Smooth muscle cell (in vitro differentiated cells): ENCODE data around the gene ERBB4. TPM values are rescaled to one million over a fixed set of nuclear protein-coding genes. Genes with fewer than 3 reads are reported as not detected.

Source experiments
- DNase-seq: peaks from one replicate; lab custom pipeline; 2025; ENCODE audit not compliant: unreplicated experiment; lab: John Stamatoyannopoulos, UW
- H2AFZ ChIP-seq: fragments of 200-600 bp; sonication (generic); 2 replicates; pipeline ENCODE4 v1.6.0; 2016; ENCODE audit warnings: antibody characterized with exemption, low read depth, mild to moderate bottlenecking
- H3F3A ChIP-seq: fragments of 200-600 bp; sonication (generic); 2 replicates; pipeline ENCODE4 v1.6.0; 2017; ENCODE audit warnings: antibody characterized with exemption, low read depth
- H3K27ac ChIP-seq: fragments of 200-600 bp; sonication (generic); 2 replicates; pipeline ENCODE4 v1.5.1; 2016; ENCODE audit warnings: low read depth, mild to moderate bottlenecking
- H3K27me3 ChIP-seq: fragments of 200-600 bp; sonication (generic); 2 replicates; pipeline ENCODE4 v1.6.1; 2016; ENCODE audit warnings: low read depth, mild to moderate bottlenecking
- H3K36me3 ChIP-seq: fragments of 200-600 bp; sonication (generic); 2 replicates; pipeline ENCODE4 v1.5.1; 2016; ENCODE audit warnings: low read depth
- H3K4me1 ChIP-seq: fragments of 200-600 bp; sonication (generic); 2 replicates; pipeline ENCODE4 v1.5.1; 2016; ENCODE audit warnings: low read depth
- H3K4me2 ChIP-seq: fragments of 200-600 bp; sonication (generic); 2 replicates; pipeline ENCODE4 v1.6.0; 2016; ENCODE audit warnings: mild to moderate bottlenecking
- H3K4me3 ChIP-seq: fragments of 200-600 bp; sonication (generic); 2 replicates; pipeline ENCODE4 v1.5.1; 2016; ENCODE audit warnings: mild to moderate bottlenecking
- H3K79me2 ChIP-seq: fragments of 200-600 bp; sonication (generic); 2 replicates; pipeline ENCODE4 v1.6.0; 2016; ENCODE audit warnings: low read depth, mild to moderate bottlenecking
- H3K9ac ChIP-seq: fragments of 200-600 bp; sonication (generic); 2 replicates; pipeline ENCODE4 v1.6.0; 2016; ENCODE audit warnings: low read depth
- H3K9me3 ChIP-seq: fragments of 200-600 bp; sonication (generic); replicated peaks from 2 replicates; pipeline ENCODE4 v1.5.1; 2016; ENCODE audit warnings: low read depth
- H4K20me1 ChIP-seq: fragments of 200-600 bp; sonication (generic); 2 replicates; pipeline ENCODE4 v1.6.0; 2016; ENCODE audit warnings: low read depth
- WGBS: methylation state at CpG from one replicate; pipeline ENCODE4 v1.1.7; 2016; ENCODE audit warnings: low lambda C conversion rate; 5-methylcytosine and 5-hydroxymethylcytosine counted together
- polyA plus RNA-seq: library from polyadenylated mRNA; unstranded; fragments of >200 nt; fragmentation: Nextera tagmentation; extraction: Ambion mirVana; gene quantifications from 2 replicates; pipeline ENCODE4 v1.2.1, GENCODE V29; 2016
- total RNA-seq: library from RNA; depleted of rRNA; stranded (reverse); fragments of >200 nt; gene quantifications from 2 replicates; pipeline ENCODE4 v1.2.3, GENCODE V29; 2014
- TF ChIP-seq, protein P1 (sequence below): fragments of 200-600 bp; sonication (generic); IDR thresholded peaks from 2 replicates; pipeline ENCODE4 v1.5.1; 2017; ENCODE audit warnings: borderline replicate concordance, mild to moderate bottlenecking, antibody characterized with exemption; ENCODE audit not compliant: insufficient read depth, poor library complexity, severe bottlenecking

The ERBB4 gene
- total and polyA plus RNA-seq, 2 experiments from 2014 or later = 0.67 TPM; not detected in 1

DNA sequence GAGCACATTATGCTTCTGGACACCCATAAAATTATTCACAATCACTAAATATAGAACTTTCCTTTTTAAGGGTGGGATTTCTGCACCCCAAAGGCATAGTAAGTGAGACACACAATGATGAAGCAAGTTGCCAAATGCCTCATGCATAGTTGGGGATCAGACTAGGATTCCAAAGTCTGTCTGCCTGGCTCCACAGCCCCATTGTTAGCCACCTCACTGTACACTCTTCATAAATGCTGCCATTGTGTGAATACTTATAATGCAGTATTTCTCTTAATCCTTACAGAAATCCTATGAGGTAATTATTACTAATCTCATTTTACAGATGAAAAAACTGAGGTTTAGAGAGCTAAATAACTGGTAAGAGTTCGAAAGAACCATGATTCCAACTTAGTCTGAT, 738.6 kb downstream of the ERBB4 start:
- Histone ChIP-seq H3F3A (no peaks in the 10 kb centered on the region), H3K4me1 (no peaks in the 10 kb centered on the region), H3K4me2 (no peak overlapping the region), H4K20me1 (no peaks in the 10 kb centered on the region), H3K79me2 (no peaks in the 10 kb centered on the region), H3K27me3 (no peaks in the 10 kb centered on the region), H3K36me3 (no peaks in the 10 kb centered on the region), H2AFZ (no peak overlapping the region), H3K9ac (no peak overlapping the region), H3K9me3 (no peaks in the 10 kb centered on the region), H3K27ac (no peak overlapping the region), H3K4me3 (no peak overlapping the region)
- TF ChIP-seq, protein P1, sequence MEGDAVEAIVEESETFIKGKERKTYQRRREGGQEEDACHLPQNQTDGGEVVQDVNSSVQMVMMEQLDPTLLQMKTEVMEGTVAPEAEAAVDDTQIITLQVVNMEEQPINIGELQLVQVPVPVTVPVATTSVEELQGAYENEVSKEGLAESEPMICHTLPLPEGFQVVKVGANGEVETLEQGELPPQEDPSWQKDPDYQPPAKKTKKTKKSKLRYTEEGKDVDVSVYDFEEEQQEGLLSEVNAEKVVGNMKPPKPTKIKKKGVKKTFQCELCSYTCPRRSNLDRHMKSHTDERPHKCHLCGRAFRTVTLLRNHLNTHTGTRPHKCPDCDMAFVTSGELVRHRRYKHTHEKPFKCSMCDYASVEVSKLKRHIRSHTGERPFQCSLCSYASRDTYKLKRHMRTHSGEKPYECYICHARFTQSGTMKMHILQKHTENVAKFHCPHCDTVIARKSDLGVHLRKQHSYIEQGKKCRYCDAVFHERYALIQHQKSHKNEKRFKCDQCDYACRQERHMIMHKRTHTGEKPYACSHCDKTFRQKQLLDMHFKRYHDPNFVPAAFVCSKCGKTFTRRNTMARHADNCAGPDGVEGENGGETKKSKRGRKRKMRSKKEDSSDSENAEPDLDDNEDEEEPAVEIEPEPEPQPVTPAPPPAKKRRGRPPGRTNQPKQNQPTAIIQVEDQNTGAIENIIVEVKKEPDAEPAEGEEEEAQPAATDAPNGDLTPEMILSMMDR = no peak
- 84% methylated on average over 1 of the region's 1 CpG for WGBS
- DNase-seq = no peak

DNA sequence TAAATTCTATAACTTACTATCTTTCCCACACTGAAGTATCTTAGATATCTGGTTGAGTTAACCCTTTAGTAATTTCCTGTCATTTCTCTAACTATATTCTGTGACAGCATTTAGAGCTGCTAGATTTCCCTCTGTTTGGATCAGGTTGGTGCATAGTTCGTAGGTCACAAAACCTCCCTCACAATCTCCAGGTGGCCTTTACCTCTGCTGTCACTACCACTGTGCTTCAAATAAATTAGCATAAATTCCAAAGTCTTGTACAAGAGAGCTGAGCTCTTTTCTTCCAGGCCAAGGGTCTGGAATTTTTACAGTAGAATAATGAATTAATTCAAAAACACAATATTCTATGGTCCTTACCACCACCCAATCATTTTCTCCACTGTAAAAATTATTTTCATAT, 739.7 kb downstream of the ERBB4 start:
- Histone ChIP-seq H3K4me2 (no peak overlapping the region), H3K4me1 (no peaks in the 10 kb centered on the region), H3K9me3 (no peaks in the 10 kb centered on the region), H3K4me3 (no peak overlapping the region), H3K79me2 (no peaks in the 10 kb centered on the region), H4K20me1 (no peaks in the 10 kb centered on the region), H3K27me3 (no peaks in the 10 kb centered on the region), H3K9ac (no peak overlapping the region), H2AFZ (no peak overlapping the region), H3K27ac (no peak overlapping the region), H3F3A (no peaks in the 10 kb centered on the region), H3K36me3 (no peaks in the 10 kb centered on the region)
- TF ChIP-seq, protein P1 = no peak
- WGBS = 86% methylated on average over 1 of the region's 1 CpG
- no peak for DNase-seq

DNA sequence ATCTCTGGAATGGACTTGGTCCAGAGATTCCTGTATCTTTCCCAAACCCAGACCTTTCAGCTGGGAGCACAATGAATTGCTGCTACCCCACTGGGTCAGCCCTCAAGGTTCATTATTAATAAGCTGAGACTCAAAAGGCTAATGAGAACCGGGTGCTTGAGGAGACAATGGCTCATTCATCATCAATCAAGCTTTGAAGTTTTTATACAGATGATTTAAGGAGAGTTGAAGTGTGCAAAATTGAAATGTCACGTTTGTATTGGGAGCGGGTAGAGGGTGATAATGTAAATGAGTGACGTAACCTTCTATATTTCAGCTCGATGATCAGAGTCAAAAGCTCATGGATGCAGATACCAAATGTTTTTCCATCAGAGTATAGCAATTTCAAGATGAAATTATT, 744.9 kb downstream of the ERBB4 start:
- no peak for DNase-seq
- no peak overlapping the region for H2AFZ ChIP-seq
- H3K4me3 ChIP-seq = no peak overlapping the region
- no peak overlapping the region for H3K27ac ChIP-seq
- H3K4me2 ChIP-seq = no peak overlapping the region
- H4K20me1 ChIP-seq = no peaks in the 10 kb centered on the region
- H3K79me2 ChIP-seq = no peaks in the 10 kb centered on the region
- no peaks in the 10 kb centered on the region for H3K9me3 ChIP-seq
- no peaks in the 10 kb centered on the region for H3K4me1 ChIP-seq
- no peaks in the 10 kb centered on the region for H3K27me3 ChIP-seq
- H3K9ac ChIP-seq = no peak overlapping the region
- H3F3A ChIP-seq = no peaks in the 10 kb centered on the region
- 87% methylated on average over 5 of the region's 5 CpGs for WGBS
- TF ChIP-seq, protein P1 = no peak
- H3K36me3 ChIP-seq = no peaks in the 10 kb centered on the region

DNA sequence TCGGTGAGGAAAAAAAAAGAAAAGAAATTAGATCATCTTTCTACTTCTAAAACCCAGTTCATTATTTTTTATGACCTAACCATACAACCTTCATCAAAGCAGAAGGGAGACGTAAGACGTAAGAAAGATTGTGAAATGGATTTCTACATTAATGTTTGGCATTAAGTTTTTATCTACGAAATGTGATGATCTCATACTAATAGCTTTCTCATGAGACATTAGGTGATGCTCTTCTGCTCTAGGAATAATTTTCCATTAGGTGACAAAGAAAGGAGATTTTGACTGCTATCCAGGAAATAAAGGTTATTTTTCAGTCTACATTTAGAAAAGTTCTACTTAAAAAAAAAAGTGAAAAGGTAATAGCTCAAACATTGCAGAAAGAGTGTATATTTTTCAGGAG, 748.6 kb downstream of the ERBB4 start:
- no peaks in the 10 kb centered on the region for H3K36me3 ChIP-seq
- TF ChIP-seq, protein P1 = no peak
- H2AFZ ChIP-seq = no peak overlapping the region
- no peaks in the 10 kb centered on the region for H3K79me2 ChIP-seq
- no peaks in the 10 kb centered on the region for H3K9me3 ChIP-seq
- no peaks in the 10 kb centered on the region for H4K20me1 ChIP-seq
- no peak overlapping the region for H3K4me3 ChIP-seq
- no peak overlapping the region for H3K27ac ChIP-seq
- WGBS = 69% methylated on average over 4 of the region's 4 CpGs
- no peaks in the 10 kb centered on the region for H3K27me3 ChIP-seq
- no peak for DNase-seq
- no peak overlapping the region for H3K4me2 ChIP-seq
- no peak overlapping the region for H3K9ac ChIP-seq
- H3K4me1 ChIP-seq = no peaks in the 10 kb centered on the region
- H3F3A ChIP-seq = no peaks in the 10 kb centered on the region
